H9 (cell line): ENCODE data around the gene SIX2. TPM values are rescaled to one million over a fixed set of nuclear protein-coding genes. Genes with fewer than 3 reads are reported as not detected.

Source experiments
- DNase-seq: peaks from one replicate; pipeline ENCODE4 v3.0.0-alpha.2; 2017
- H2AFZ ChIP-seq: one replicate; pipeline ENCODE4 v1.6.1; 2013; ENCODE audit warnings: mild to moderate bottlenecking, low read length, control low read depth, moderate library complexity
- H2AK5ac ChIP-seq: 2 replicates; pipeline ENCODE4 v1.6.1; 2013; ENCODE audit warnings: low read length, control low read depth, mixed read lengths; ENCODE audit not compliant: insufficient read length
- H2BK120ac ChIP-seq: one replicate; pipeline ENCODE4 v1.6.1; 2013; ENCODE audit warnings: low read depth, mild to moderate bottlenecking, low read length, control low read depth, inconsistent platforms; ENCODE audit not compliant: poor library complexity, severe bottlenecking
- H2BK12ac ChIP-seq: 2 replicates; pipeline ENCODE4 v1.6.1; 2013; ENCODE audit warnings: low read length, control low read depth, mixed read lengths, low read depth; ENCODE audit not compliant: insufficient read length
- H2BK15ac ChIP-seq: 2 replicates; pipeline ENCODE4 v1.6.1; 2013; ENCODE audit warnings: low read depth, low read length, control low read depth
- H2BK20ac ChIP-seq: one replicate; pipeline ENCODE4 v1.6.1; 2013; ENCODE audit warnings: low read depth, mild to moderate bottlenecking, low read length, control low read depth, inconsistent platforms; ENCODE audit not compliant: poor library complexity, severe bottlenecking
- H2BK5ac ChIP-seq: 2 replicates; pipeline ENCODE4 v1.6.1; 2013; ENCODE audit warnings: low read length, control low read depth, mixed read lengths; ENCODE audit not compliant: insufficient read length
- H3K14ac ChIP-seq: 2 replicates; pipeline ENCODE4 v1.6.1; 2013; ENCODE audit warnings: low read length, control low read depth; ENCODE audit not compliant: insufficient read depth
- H3K18ac ChIP-seq: 2 replicates; pipeline ENCODE4 v1.6.1; 2013; ENCODE audit warnings: low read depth, mild to moderate bottlenecking, mixed read lengths, low read length, control low read depth; ENCODE audit not compliant: insufficient read length
- H3K23ac ChIP-seq: 2 replicates; pipeline ENCODE4 v1.6.1; 2013; ENCODE audit warnings: low read length, control low read depth, mixed read lengths, low read depth; ENCODE audit not compliant: insufficient read length
- H3K23me2 ChIP-seq: 2 replicates; pipeline ENCODE4 v1.6.1; 2013; ENCODE audit warnings: low read depth, mild to moderate bottlenecking, mixed read lengths, low read length, control low read depth; ENCODE audit not compliant: insufficient read length, poor library complexity, severe bottlenecking
- H3K27ac ChIP-seq: 2 replicates; pipeline ENCODE4 v1.5.1; 2013; ENCODE audit warnings: low read length, control low read depth, mixed read lengths, low read depth; ENCODE audit not compliant: insufficient read length
- H3K27me3 ChIP-seq: 2 replicates; pipeline ENCODE4 v1.6.1; 2013; ENCODE audit warnings: low read length, control low read depth, inconsistent platforms; ENCODE audit not compliant: insufficient read depth
- H3K4ac ChIP-seq: 2 replicates; pipeline ENCODE4 v1.6.1; 2013; ENCODE audit warnings: low read depth, mild to moderate bottlenecking, control low read depth, inconsistent platforms, low read length, moderate library complexity
- H3K4me1 ChIP-seq: 2 replicates; pipeline ENCODE4 v1.6.1; 2013; ENCODE audit warnings: low read length, control low read depth, inconsistent platforms; ENCODE audit not compliant: insufficient read depth
- H3K4me2 ChIP-seq: 2 replicates; pipeline ENCODE4 v1.6.1; 2013; ENCODE audit warnings: low read length, control low read depth, mixed read lengths; ENCODE audit not compliant: insufficient read length, insufficient read depth
- H3K56ac ChIP-seq: 2 replicates; pipeline ENCODE4 v1.6.1; 2013; ENCODE audit warnings: low read depth, mild to moderate bottlenecking, mixed read lengths, low read length, control low read depth; ENCODE audit not compliant: insufficient read length
- H3K79me1 ChIP-seq: 2 replicates; pipeline ENCODE4 v1.6.1; 2013; ENCODE audit warnings: low read depth, mild to moderate bottlenecking, moderate library complexity, low read length, control low read depth, inconsistent platforms; ENCODE audit not compliant: insufficient read depth, poor library complexity, severe bottlenecking
- H3K79me2 ChIP-seq: 2 replicates; pipeline ENCODE4 v1.6.1; 2013; ENCODE audit warnings: low read length, control low read depth, inconsistent platforms; ENCODE audit not compliant: insufficient read depth
- H3K9ac ChIP-seq: 2 replicates; pipeline ENCODE4 v1.6.1; 2013; ENCODE audit warnings: low read length, control low read depth, mixed read lengths; ENCODE audit not compliant: insufficient read length; ENCODE audit errors: extremely low read depth
- H3K9me3 ChIP-seq: one replicate; pipeline ENCODE4 v1.6.1; 2013; ENCODE audit warnings: low read depth, low read length, inconsistent platforms; ENCODE audit not compliant: control insufficient read depth
- H3T11ph ChIP-seq: one replicate; pipeline ENCODE4 v1.6.1; 2013; ENCODE audit warnings: mild to moderate bottlenecking, low read length, control low read depth, inconsistent platforms
- H4K20me1 ChIP-seq: one replicate; pipeline ENCODE4 v1.6.1; 2013; ENCODE audit not compliant: control insufficient read depth, insufficient read length, insufficient read depth
- H4K5ac ChIP-seq: 2 replicates; pipeline ENCODE4 v1.6.1; 2013; ENCODE audit warnings: low read depth, mild to moderate bottlenecking, mixed read lengths, low read length, control low read depth; ENCODE audit not compliant: insufficient read length
- H4K8ac ChIP-seq: replicated peaks from 2 replicates; pipeline ENCODE4 v1.6.1; 2013; ENCODE audit warnings: low read length, control low read depth, mixed read lengths, low read depth; ENCODE audit not compliant: insufficient read length
- H4K91ac ChIP-seq: 2 replicates; pipeline ENCODE4 v1.6.1; 2013; ENCODE audit warnings: low read depth, mild to moderate bottlenecking, moderate library complexity, mixed read lengths, low read length, control low read depth; ENCODE audit not compliant: insufficient read length
- H3K27ac Mint-ChIP-seq, 3 experiments: 2 replicates in 2 of 3; 3 replicates in 1 of 3; pipeline ENCODE4 v1.8.0; 2020 to 2021; ENCODE audit warnings: mixed read lengths in 3 of 3, mild to moderate bottlenecking in 1 of 3, moderate library complexity in 1 of 3
- H3K27me3 Mint-ChIP-seq: 2 replicates; pipeline ENCODE4 v1.8.0; 2021; ENCODE audit warnings: low read depth, mild to moderate bottlenecking, moderate library complexity, mixed read lengths
- H3K36me3 Mint-ChIP-seq, 3 experiments: 2 replicates in 2 of 3; 3 replicates in 1 of 3; pipeline ENCODE4 v1.8.0; 2020 to 2021; ENCODE audit warnings: low read depth in 3 of 3, mixed read lengths in 3 of 3; ENCODE audit not compliant: insufficient read depth in 1 of 3
- H3K4me1 Mint-ChIP-seq, 2 experiments: 2 replicates each; pipeline ENCODE4 v1.8.0; 2020; ENCODE audit warnings: mixed read lengths in 2 of 2
- H3K4me3 Mint-ChIP-seq, 2 experiments: 2 replicates in 1 of 2; 3 replicates in 1 of 2; pipeline ENCODE4 v1.8.0; 2020 to 2021; ENCODE audit warnings: mild to moderate bottlenecking in 2 of 2, mixed read lengths in 2 of 2, moderate library complexity in 1 of 2
- H3K9me3 Mint-ChIP-seq, 2 experiments: 2 replicates in 1 of 2; 3 replicates in 1 of 2; pipeline ENCODE4 v1.8.0; 2020; ENCODE audit warnings: mild to moderate bottlenecking in 2 of 2, mixed read lengths in 2 of 2, moderate library complexity in 1 of 2
- CTCF ChIP-seq: fragments of 200-600 bp; sonication (generic); conservative IDR thresholded peaks from 3 replicates; pipeline ENCODE4 v1.8.0; 2021; ENCODE audit warnings: antibody characterized with exemption, mild to moderate bottlenecking
- WGBS: extraction: QIAGEN DNeasy Blood & Tissue Kit; methylation state at CpG from one replicate; pipeline ENCODE4 v1.1.7; 2013; ENCODE audit warnings: missing lambda C conversion rate, low lambda C conversion rate, mixed read lengths; ENCODE audit not compliant: insufficient read length; ENCODE audit errors: extremely low coverage; 5-methylcytosine and 5-hydroxymethylcytosine counted together
- total RNA-seq: library from RNA; stranded (reverse); gene quantifications from 2 replicates; pipeline ENCODE4 v1.2.1, GENCODE V29; 2021

Gene SIX2
- total RNA-seq, 1 experiment from 2014 or later, result not detected

GRCh38 chr2:45003579-45004551 lies 5.4 kb downstream of the SIX2 start:
- peaks cover 2 to 19% of the 10 kb centered on the region in 2 experiments for H3K9me3 Mint-ChIP-seq
- peaks cover 0 to 2% (median 0%) of the 10 kb centered on the region in 3 experiments; a peak in 3 of 7 replicates for H3K36me3 Mint-ChIP-seq
- no peak overlapping the region; a peak in 1 of 7 replicates for H3K27ac Mint-ChIP-seq
- H2AFZ ChIP-seq, result no peak overlapping the region
- no peak overlapping the region for H2AK5ac ChIP-seq
- no peak overlapping the region for H4K8ac ChIP-seq
- H3K4me1 Mint-ChIP-seq, result peaks cover 15 to 55% of the 10 kb centered on the region in 2 experiments
- no peak overlapping the region for H2BK20ac ChIP-seq
- H2BK15ac ChIP-seq, result no peak overlapping the region
- H3K27me3 ChIP-seq, result peaks cover 100% of the 10 kb centered on the region
- H3K79me2 ChIP-seq, result no peaks in the 10 kb centered on the region
- H3K18ac ChIP-seq, result no peak overlapping the region
- no peak overlapping the region for H3T11ph ChIP-seq
- H2BK120ac ChIP-seq, result no peak overlapping the region
- TF ChIP-seq CTCF, result no peak
- H4K20me1 ChIP-seq, result no peaks in the 10 kb centered on the region
- no peak overlapping the region for H2BK12ac ChIP-seq
- no peak overlapping the region for H3K23ac ChIP-seq
- no peak overlapping the region for H4K5ac ChIP-seq
- peak; percentile 43 for DNase-seq
- no peak overlapping the region for H3K14ac ChIP-seq
- H3K9me3 ChIP-seq, result no peaks in the 10 kb centered on the region
- no peak overlapping the region for H3K27ac ChIP-seq
- H3K9ac ChIP-seq, result no peak overlapping the region
- peaks cover 10% of the 10 kb centered on the region for H3K23me2 ChIP-seq
- peak overlapping the region; percentile 65 for H3K4me2 ChIP-seq
- H3K56ac ChIP-seq, result no peak overlapping the region
- H3K27me3 Mint-ChIP-seq, result peaks cover 100% of the 10 kb centered on the region
- no peaks in the 10 kb centered on the region; the same call in 1 of the 2 replicates for H3K4me1 ChIP-seq
- H3K4me3 Mint-ChIP-seq, result peak overlapping the region; percentile 46 to 76
- H2BK5ac ChIP-seq, result no peak overlapping the region
- no peaks in the 10 kb centered on the region for H3K79me1 ChIP-seq
- WGBS, result no CpG with 5 or more reads among the region's 41 CpGs
- H3K4ac ChIP-seq, result no peak overlapping the region
- H4K91ac ChIP-seq, result no peak overlapping the region
